Psoas muscle (tissue), 8 donors: ENCODE data around the gene DTD1. TPM values are rescaled to one million over a fixed set of nuclear protein-coding genes. Genes with fewer than 3 reads are reported as not detected.

Experiments used
- ATAC-seq, 4 donors: fragments of 200-7000 bp; cut with Tn5 transposase; one replicate each; pipeline ENCODE4 v1.9.1; 2020; ENCODE audit warnings: moderate library complexity in 3 of 4, mild to moderate bottlenecking in 2 of 4
- DNase-seq, 2 donors: peaks; one replicate each; pipeline ENCODE4 v3.0.0-alpha.2; 2020
- H3K27ac ChIP-seq: fragments of 200-600 bp; one replicate; pipeline ENCODE4 v1.8.0; 2022
- H3K27me3 ChIP-seq, 3 donors: fragments of 200-600 bp in 1 of 3; one replicate each; pipeline versions ENCODE4 v1.6.1 to v1.8.0; 2013 to 2022; ENCODE audit warnings: low read length in 2 of 3, mild to moderate bottlenecking in 2 of 3, moderate library complexity in 1 of 3; ENCODE audit not compliant: insufficient read depth in 3 of 3
- H3K36me3 ChIP-seq, 2 donors: fragments of 200-600 bp in 1 of 2; one replicate each; pipeline versions ENCODE4 v1.6.1 to v1.8.0; 2013 to 2022; ENCODE audit warnings: low read depth in 1 of 2, mild to moderate bottlenecking in 1 of 2, moderate library complexity in 1 of 2; ENCODE audit not compliant: insufficient read depth in 1 of 2
- H3K4me1 ChIP-seq: fragments of 200-600 bp; one replicate; pipeline ENCODE4 v1.8.0; 2022
- H3K4me3 ChIP-seq: fragments of 200-600 bp; one replicate; pipeline ENCODE4 v1.8.0; 2022; ENCODE audit warnings: mild to moderate bottlenecking
- H3K9me3 ChIP-seq: fragments of 200-600 bp; one replicate; pipeline ENCODE4 v1.8.0; 2022
- CTCF ChIP-seq: fragments of 200-600 bp; IDR thresholded peaks from one replicate; pipeline ENCODE4 v1.8.0; 2022; ENCODE audit warnings: antibody characterized with exemption
- WGBS, 3 donors: extraction: QIAGEN DNeasy Blood & Tissue Kit; methylation state at CpG; one replicate each; pipeline versions ENCODE4 v1.1.6 to v1.1.7; 2013; 5-methylcytosine and 5-hydroxymethylcytosine counted together
- intact Hi-C, 2 donors: fragments of 100-400 bp; cut with DNase I; formaldehyde crosslinking; loops; one replicate each; pipeline versions ENCODE4 v1.11.0 to v1.14.2; 2022
- polyA plus RNA-seq, 3 donors: library from polyadenylated mRNA; stranded (reverse); fragments of 200-250 nt; gene quantifications; one replicate each; pipeline ENCODE4 v1.2.3, GENCODE V29; 2013
- total RNA-seq, 4 donors: library from RNA; stranded (reverse); fragmentation: NEBNext Ultra II Directional in 2 of 4; extraction: Animal tissue kit (Norgen Biotek cat#: 25700) in 2 of 4; gene quantifications; one replicate each; pipeline versions ENCODE4 v1.2.1 to v1.2.4, GENCODE V29; 2021 to 2023
- donor health status: healthy with polysubstance abuse.
- donor health status: DM: no; HTN: no; CAD: no; lungs with moderate emphysema.
- donor health status: Bipolar disorder and iron deficiency.
- donor health status: healthy.
- donor health status: DM: yes; HTN: yes; CAD: no.
- donor health status: DM: no; HTN: no; CAD: no.
- donor health status: DM: no; HTN: no; CAD: no.
- donor health status: DM: yes; HTN: yes; CAD: no.

Gene DTD1
- total and polyA plus RNA-seq, 7 donors, result 12.4 to 20.7 (median 18.2) TPM

- no peak overlapping the region for H3K27ac ChIP-seq
- no peak for DNase-seq
- TF ChIP-seq CTCF, result no peak
- no peaks in the 10 kb centered on the region for H3K36me3 ChIP-seq
- no peaks in the 10 kb centered on the region for H3K4me1 ChIP-seq
- no peaks in the 10 kb centered on the region for H3K27me3 ChIP-seq
- intact Hi-C loops, result loop anchor here in 1 of 2 donors (5.0 kb wide), 1 partner anchor 96 kb away; no protein-coding TSS in a partner anchor
- H3K9me3 ChIP-seq, result no peaks in the 10 kb centered on the region
- no peak overlapping the region for H3K4me3 ChIP-seq
- no peak for ATAC-seq
- WGBS, 3 donors, result 87 to 94% (median 90%) methylated on average over 5 of the region's 5 CpGs
These were observed 150.2 kb downstream of the DTD1 start for GRCh38 chr20:18738055-18738454.

- Histone ChIP-seq H3K27ac (no peak overlapping the region), H3K9me3 (no peaks in the 10 kb centered on the region), H3K4me1 (no peaks in the 10 kb centered on the region), H3K36me3 (no peaks in the 10 kb centered on the region), H3K4me3 (no peak overlapping the region), H3K27me3 (no peaks in the 10 kb centered on the region)
- 93 to 100% (median 99%) methylated on average over 2 of the region's 2 CpGs for WGBS, 3 donors
- DNase-seq, result no peak
- no peak for ATAC-seq
- intact Hi-C loops, result loop anchor here in 1 of 2 donors (5.0 kb wide), 1 partner anchor 97 kb away; no protein-coding TSS in a partner anchor
- no peak for TF ChIP-seq CTCF
These were observed 151.0 kb downstream of the DTD1 start for GRCh38 chr20:18738888-18739287.

GRCh38 chr20:18739751-18740166 is 151.9 kb downstream of the DTD1 start:
- H3K36me3 ChIP-seq, result peaks cover 0 to 7% of the 10 kb centered on the region in 2 donors
- no peak overlapping the region for H3K4me3 ChIP-seq
- H3K4me1 ChIP-seq, result no peaks in the 10 kb centered on the region
- intact Hi-C loops, result loop anchor here in 1 of 2 donors (5.0 kb wide), 1 partner anchor 97 kb away; no protein-coding TSS in a partner anchor
- H3K27ac ChIP-seq, result no peak overlapping the region
- no peak for DNase-seq
- H3K9me3 ChIP-seq, result no peaks in the 10 kb centered on the region
- 27 to 29% (median 28%) methylated on average over 4 of the region's 4 CpGs for WGBS, 3 donors
- no peak for TF ChIP-seq CTCF
- no peaks in the 10 kb centered on the region for H3K27me3 ChIP-seq
- no peak for ATAC-seq

- WGBS, 3 donors, result 92 to 94% (median 94%) methylated on average over 3 of the region's 3 CpGs
- no peak for TF ChIP-seq CTCF
- Histone ChIP-seq H3K9me3 (no peaks in the 10 kb centered on the region), H3K27ac (no peak overlapping the region), H3K27me3 (no peaks in the 10 kb centered on the region), H3K4me3 (no peak overlapping the region), H3K36me3 (peaks cover 0 to 12% of the 10 kb centered on the region in 2 donors), H3K4me1 (no peaks in the 10 kb centered on the region)
- ATAC-seq (no peak), DNase-seq (no peak)
- intact Hi-C loops, result no loop called here
These were observed 152.9 kb downstream of the DTD1 start for GRCh38 chr20:18740726-18741125.

- Histone ChIP-seq H3K27ac (no peak overlapping the region), H3K9me3 (no peaks in the 10 kb centered on the region), H3K4me1 (no peaks in the 10 kb centered on the region), H3K27me3 (no peaks in the 10 kb centered on the region), H3K36me3 (peaks cover 0 to 12% of the 10 kb centered on the region in 2 donors), H3K4me3 (no peak overlapping the region)
- no peak for TF ChIP-seq CTCF
- ATAC-seq (no peak), DNase-seq (no peak)
- intact Hi-C loops, result no loop called here
- 87 to 94% (median 87%) methylated on average over 3 of the region's 3 CpGs for WGBS, 3 donors
These were observed 155.0 kb downstream of the DTD1 start for GRCh38 chr20:18742841-18743240.
